Memory B cell (primary cell): ENCODE data around the gene COMMD6.
A peak's percentile ranks its signal among the peaks of the same experiment; 100 is the strongest.

Experiments
- ATAC-seq: fragments of 150-1000 bp; cut with Tn5 transposase; 2 replicates; pipeline ENCODE4 v1.10.0; 2021; ENCODE audit warnings: low read depth, mild to moderate bottlenecking, moderate library complexity
- DNase-seq, 2 donors: peaks; one replicate each; pipeline ENCODE4 v3.0.0; 2022; ENCODE audit warnings: low spot score in 2 of 2
- H3K27ac Mint-ChIP-seq: one replicate; pipeline ENCODE4 v1.8.0; 2022; ENCODE audit warnings: mild to moderate bottlenecking, moderate library complexity, mixed read lengths
- H3K27me3 Mint-ChIP-seq: one replicate; pipeline ENCODE4 v1.8.0; 2022; ENCODE audit warnings: mixed read lengths
- H3K36me3 Mint-ChIP-seq: one replicate; pipeline ENCODE4 v1.8.0; 2022; ENCODE audit warnings: mild to moderate bottlenecking, mixed read lengths
- H3K4me1 Mint-ChIP-seq: one replicate; pipeline ENCODE4 v1.8.0; 2022; ENCODE audit warnings: mixed read lengths
- H3K4me3 Mint-ChIP-seq: one replicate; pipeline ENCODE4 v1.8.0; 2022; ENCODE audit warnings: mild to moderate bottlenecking, moderate library complexity, mixed read lengths
- H3K9me3 Mint-ChIP-seq: one replicate; pipeline ENCODE4 v1.8.0; 2022; ENCODE audit warnings: mixed read lengths

The COMMD6 gene

DNA sequence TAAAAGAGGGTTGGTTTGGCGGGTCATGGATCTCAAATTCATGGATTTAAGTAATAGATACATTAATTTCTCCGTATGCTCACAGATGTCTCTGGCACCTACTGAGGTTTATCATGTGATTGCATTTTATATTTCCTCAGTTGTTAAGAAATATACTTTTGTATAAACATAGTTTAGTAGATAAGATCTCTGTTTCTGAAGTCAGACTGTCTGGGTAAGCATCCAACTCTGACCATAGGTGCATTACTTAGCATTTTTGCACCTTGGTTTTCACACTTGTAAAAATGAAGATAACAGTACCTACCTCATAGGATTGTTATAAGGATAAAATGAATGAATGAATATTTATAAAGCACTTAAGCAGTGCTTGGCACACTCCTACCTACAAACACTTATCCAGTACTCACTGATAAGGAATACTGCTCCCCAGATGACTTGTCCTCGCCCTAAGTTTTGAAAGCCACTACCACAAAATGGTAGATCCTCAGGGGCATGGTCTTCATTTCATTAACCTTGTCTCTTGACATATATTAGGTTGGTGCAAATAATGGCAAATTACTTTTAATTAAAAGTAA, 26.5 kb downstream of the COMMD6 start:
- H3K27me3 Mint-ChIP-seq, result no peaks in the 10 kb centered on the region
- no peak overlapping the region for H3K27ac Mint-ChIP-seq
- H3K4me1 Mint-ChIP-seq, result peaks cover 21% of the 10 kb centered on the region
- no peak for DNase-seq
- H3K36me3 Mint-ChIP-seq, result no peaks in the 10 kb centered on the region
- no peak overlapping the region for H3K4me3 Mint-ChIP-seq
- ATAC-seq, result no peak
- H3K9me3 Mint-ChIP-seq, result peaks cover 1% of the 10 kb centered on the region

- DNase-seq, result no peak
- no peak overlapping the region for H3K27ac Mint-ChIP-seq
- peaks cover under 1% of the 10 kb centered on the region for H3K27me3 Mint-ChIP-seq
- H3K9me3 Mint-ChIP-seq, result no peaks in the 10 kb centered on the region
- no peak for ATAC-seq
- no peaks in the 10 kb centered on the region for H3K36me3 Mint-ChIP-seq
- peaks cover 14% of the 10 kb centered on the region for H3K4me1 Mint-ChIP-seq
- H3K4me3 Mint-ChIP-seq, result no peak overlapping the region
Measured at GRCh38 chr13:75508002-75508548, 29.6 kb downstream of the COMMD6 start.

- Mint-ChIP-seq H3K27me3 (peaks cover 2% of the 10 kb centered on the region), H3K4me1 (peaks cover 9% of the 10 kb centered on the region), H3K4me3 (no peak overlapping the region), H3K27ac (no peak overlapping the region), H3K36me3 (no peaks in the 10 kb centered on the region), H3K9me3 (no peaks in the 10 kb centered on the region)
- peak; percentile 37 for ATAC-seq
- DNase-seq, result no peak
Measured at GRCh38 chr13:75507027-75508001, 30.3 kb downstream of the COMMD6 start.

GRCh38 chr13:75506018-75506417, 31.6 kb downstream of the COMMD6 start:
- H3K4me3 Mint-ChIP-seq, result no peak overlapping the region
- ATAC-seq (no peak), DNase-seq (no peak)
- H3K27ac Mint-ChIP-seq, result no peak overlapping the region
- no peaks in the 10 kb centered on the region for H3K36me3 Mint-ChIP-seq
- peaks cover 2% of the 10 kb centered on the region for H3K27me3 Mint-ChIP-seq
- peaks cover 1% of the 10 kb centered on the region for H3K9me3 Mint-ChIP-seq
- H3K4me1 Mint-ChIP-seq, result peaks cover 4% of the 10 kb centered on the region

GRCh38 chr13:75505327-75505726, 32.3 kb downstream of the COMMD6 start:
- no peak for DNase-seq
- Mint-ChIP-seq H3K27ac (no peak overlapping the region), H3K36me3 (no peaks in the 10 kb centered on the region), H3K4me1 (peaks cover 4% of the 10 kb centered on the region), H3K4me3 (no peak overlapping the region), H3K27me3 (peaks cover 2% of the 10 kb centered on the region), H3K9me3 (peaks cover 1% of the 10 kb centered on the region)
- no peak for ATAC-seq

DNA sequence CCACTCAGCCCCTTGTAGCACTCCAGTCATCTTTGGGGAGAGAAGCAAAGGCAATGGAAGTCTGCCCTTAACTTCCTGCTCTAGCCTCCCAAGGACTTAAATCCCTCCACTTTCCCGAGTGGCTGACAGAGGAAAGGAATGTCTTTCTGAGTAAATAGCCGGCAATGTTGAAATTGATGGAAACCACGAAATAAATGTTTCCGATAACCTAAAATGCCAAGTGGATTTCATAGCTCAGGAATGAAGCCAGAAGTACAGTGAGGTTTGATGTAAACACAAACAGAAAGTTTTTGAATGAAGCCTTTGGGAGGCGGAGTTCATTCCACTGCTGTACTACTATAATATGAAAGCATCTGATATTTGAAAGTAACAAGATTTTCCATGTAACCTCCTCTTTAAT, 41.7 kb downstream of the COMMD6 start:
- no peaks in the 10 kb centered on the region for H3K4me1 Mint-ChIP-seq
- no peak overlapping the region for H3K4me3 Mint-ChIP-seq
- H3K27ac Mint-ChIP-seq, result no peak overlapping the region
- no peaks in the 10 kb centered on the region for H3K9me3 Mint-ChIP-seq
- peaks cover 13% of the 10 kb centered on the region for H3K27me3 Mint-ChIP-seq
- ATAC-seq (no peak), DNase-seq (no peak)
- H3K36me3 Mint-ChIP-seq, result no peaks in the 10 kb centered on the region

- H3K27ac Mint-ChIP-seq, result no peak overlapping the region
- H3K9me3 Mint-ChIP-seq, result no peaks in the 10 kb centered on the region
- no peaks in the 10 kb centered on the region for H3K4me1 Mint-ChIP-seq
- DNase-seq, result no peak
- peaks cover 13% of the 10 kb centered on the region for H3K27me3 Mint-ChIP-seq
- H3K4me3 Mint-ChIP-seq, result no peak overlapping the region
- ATAC-seq, result no peak
- no peaks in the 10 kb centered on the region for H3K36me3 Mint-ChIP-seq
Measured at GRCh38 chr13:75494491-75494890, 43.1 kb downstream of the COMMD6 start.

- no peaks in the 10 kb centered on the region for H3K36me3 Mint-ChIP-seq
- H3K4me3 Mint-ChIP-seq, result no peak overlapping the region
- no peaks in the 10 kb centered on the region for H3K4me1 Mint-ChIP-seq
- ATAC-seq, result no peak
- H3K27me3 Mint-ChIP-seq, result peaks cover 10% of the 10 kb centered on the region
- no peak for DNase-seq
- no peak overlapping the region for H3K27ac Mint-ChIP-seq
- no peaks in the 10 kb centered on the region for H3K9me3 Mint-ChIP-seq
Measured at GRCh38 chr13:75493156-75493555, 44.5 kb downstream of the COMMD6 start.

GRCh38 chr13:75492389-75492788, 45.3 kb downstream of the COMMD6 start:
- DNase-seq, result no peak
- Mint-ChIP-seq H3K27ac (no peak overlapping the region), H3K36me3 (no peaks in the 10 kb centered on the region), H3K9me3 (no peaks in the 10 kb centered on the region), H3K4me1 (no peaks in the 10 kb centered on the region), H3K4me3 (no peak overlapping the region), H3K27me3 (peaks cover 10% of the 10 kb centered on the region)
- ATAC-seq, result no peak

DNA sequence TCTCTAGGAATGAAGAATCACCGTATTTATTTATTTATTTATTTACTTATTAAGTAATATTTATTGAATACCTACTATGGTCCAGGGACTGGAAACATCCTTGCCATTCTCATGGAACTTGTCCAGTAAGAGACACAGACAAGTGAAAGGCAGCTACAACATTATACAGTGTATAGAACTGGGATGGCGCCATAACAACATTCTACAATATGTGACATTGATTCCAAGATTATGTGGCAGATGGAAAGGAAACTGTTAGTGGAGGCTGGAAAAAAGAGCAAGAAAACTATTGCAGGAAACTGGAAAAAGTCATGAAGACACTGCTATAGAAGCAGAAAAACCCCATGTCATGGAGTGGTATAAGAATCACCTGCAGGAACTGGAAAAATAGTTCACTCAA, 46.3 kb downstream of the COMMD6 start:
- H3K4me3 Mint-ChIP-seq, result no peak overlapping the region
- ATAC-seq (no peak), DNase-seq (no peak)
- H3K4me1 Mint-ChIP-seq, result no peaks in the 10 kb centered on the region
- no peaks in the 10 kb centered on the region for H3K36me3 Mint-ChIP-seq
- peaks cover 13% of the 10 kb centered on the region for H3K27me3 Mint-ChIP-seq
- H3K9me3 Mint-ChIP-seq, result no peaks in the 10 kb centered on the region
- H3K27ac Mint-ChIP-seq, result no peak overlapping the region

DNA sequence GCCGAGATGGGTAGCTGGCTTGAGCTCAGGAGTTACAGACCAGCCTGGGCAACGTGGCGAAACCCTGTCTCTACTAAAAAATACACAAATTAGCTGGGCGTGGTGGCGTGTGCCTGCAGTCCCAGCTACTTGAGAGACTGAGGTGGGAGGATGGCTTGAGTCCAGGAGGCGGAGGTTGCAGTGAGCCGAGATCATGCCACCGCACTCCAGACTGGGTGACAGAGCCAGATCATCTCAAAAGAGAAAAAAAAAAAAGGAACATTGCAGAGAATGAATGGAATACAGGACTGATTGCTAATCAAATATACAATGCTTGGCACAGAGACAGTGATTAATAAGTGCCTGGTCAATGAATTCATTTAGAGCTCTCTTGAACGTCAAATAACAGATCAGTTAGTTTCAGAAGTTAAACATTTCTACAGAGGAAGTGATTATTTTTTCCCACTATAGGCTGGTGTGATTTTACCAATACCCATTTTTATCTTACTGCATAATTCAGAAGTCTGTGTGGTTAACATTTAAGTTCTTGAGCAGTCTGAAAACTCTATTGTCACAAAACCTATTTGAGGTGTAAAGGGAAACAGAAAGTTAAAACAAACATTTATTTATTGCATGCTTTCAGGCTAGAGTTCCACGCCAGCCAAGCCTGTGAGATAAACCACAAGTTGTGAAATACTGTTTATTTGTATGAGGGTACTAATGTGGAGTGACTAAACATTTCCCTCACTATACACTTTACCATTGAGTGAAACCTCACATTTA, 48.0 kb downstream of the COMMD6 start:
- Mint-ChIP-seq H3K27me3 (peaks cover 18% of the 10 kb centered on the region), H3K4me1 (no peaks in the 10 kb centered on the region), H3K9me3 (no peaks in the 10 kb centered on the region), H3K4me3 (no peak overlapping the region), H3K36me3 (no peaks in the 10 kb centered on the region), H3K27ac (no peak overlapping the region)
- ATAC-seq, result no peak
- DNase-seq, result no peak

- no peaks in the 10 kb centered on the region for H3K36me3 Mint-ChIP-seq
- H3K4me1 Mint-ChIP-seq, result peaks cover 3% of the 10 kb centered on the region
- peaks cover 16% of the 10 kb centered on the region for H3K27me3 Mint-ChIP-seq
- no peaks in the 10 kb centered on the region for H3K9me3 Mint-ChIP-seq
- no peak for ATAC-seq
- DNase-seq, result no peak
- H3K4me3 Mint-ChIP-seq, result no peak overlapping the region
- no peak overlapping the region for H3K27ac Mint-ChIP-seq
Measured at GRCh38 chr13:75486146-75487062, 51.2 kb downstream of the COMMD6 start.
